OCI-LY1 (cell line): ENCODE measurements around the gene FBXL17.

Experiments used
- EZH2 ChIP-seq: fragments of 200-600 bp; sonication (generic), shearing (Covaris generic); IDR thresholded peaks from 2 replicates; pipeline ENCODE4 v1.8.0; 2017; ENCODE audit warnings: borderline replicate concordance, mixed run types, mild to moderate bottlenecking, antibody characterized with exemption, low read length, moderate library complexity, mixed read lengths
- TF ChIP-seq, protein P1 (sequence below): fragments of 200-600 bp; sonication (generic), shearing (Covaris generic); IDR thresholded peaks from 2 replicates; pipeline ENCODE4 v1.5.1; 2017; ENCODE audit warnings: mild to moderate bottlenecking, antibody characterized with exemption, low read length, moderate library complexity, mixed read lengths

DNA sequence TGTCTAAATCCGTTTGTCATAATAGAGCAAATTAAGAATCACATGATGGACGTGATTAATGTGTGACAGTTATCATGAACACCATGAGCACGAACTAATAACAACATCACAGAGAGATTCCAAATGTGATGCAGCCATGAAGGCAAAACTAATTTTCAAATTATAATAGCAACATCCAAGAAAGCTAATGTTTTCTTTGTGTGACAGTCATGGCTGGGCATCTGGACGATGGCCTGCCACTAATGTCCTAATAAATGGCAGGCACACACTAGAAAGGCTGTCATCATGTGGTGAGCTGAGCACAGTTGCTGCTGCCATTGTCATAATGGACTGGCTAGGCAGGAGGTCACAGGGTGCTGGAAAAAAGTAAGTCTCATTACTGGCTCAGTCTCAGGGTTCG, 431.1 kb downstream of the FBXL17 start:
- TF ChIP-seq, protein P1, sequence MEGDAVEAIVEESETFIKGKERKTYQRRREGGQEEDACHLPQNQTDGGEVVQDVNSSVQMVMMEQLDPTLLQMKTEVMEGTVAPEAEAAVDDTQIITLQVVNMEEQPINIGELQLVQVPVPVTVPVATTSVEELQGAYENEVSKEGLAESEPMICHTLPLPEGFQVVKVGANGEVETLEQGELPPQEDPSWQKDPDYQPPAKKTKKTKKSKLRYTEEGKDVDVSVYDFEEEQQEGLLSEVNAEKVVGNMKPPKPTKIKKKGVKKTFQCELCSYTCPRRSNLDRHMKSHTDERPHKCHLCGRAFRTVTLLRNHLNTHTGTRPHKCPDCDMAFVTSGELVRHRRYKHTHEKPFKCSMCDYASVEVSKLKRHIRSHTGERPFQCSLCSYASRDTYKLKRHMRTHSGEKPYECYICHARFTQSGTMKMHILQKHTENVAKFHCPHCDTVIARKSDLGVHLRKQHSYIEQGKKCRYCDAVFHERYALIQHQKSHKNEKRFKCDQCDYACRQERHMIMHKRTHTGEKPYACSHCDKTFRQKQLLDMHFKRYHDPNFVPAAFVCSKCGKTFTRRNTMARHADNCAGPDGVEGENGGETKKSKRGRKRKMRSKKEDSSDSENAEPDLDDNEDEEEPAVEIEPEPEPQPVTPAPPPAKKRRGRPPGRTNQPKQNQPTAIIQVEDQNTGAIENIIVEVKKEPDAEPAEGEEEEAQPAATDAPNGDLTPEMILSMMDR = no peak
- no peak for TF ChIP-seq EZH2
